Measurements from ENCODE around the gene EEFSEC.

The EEFSEC gene

DNA sequence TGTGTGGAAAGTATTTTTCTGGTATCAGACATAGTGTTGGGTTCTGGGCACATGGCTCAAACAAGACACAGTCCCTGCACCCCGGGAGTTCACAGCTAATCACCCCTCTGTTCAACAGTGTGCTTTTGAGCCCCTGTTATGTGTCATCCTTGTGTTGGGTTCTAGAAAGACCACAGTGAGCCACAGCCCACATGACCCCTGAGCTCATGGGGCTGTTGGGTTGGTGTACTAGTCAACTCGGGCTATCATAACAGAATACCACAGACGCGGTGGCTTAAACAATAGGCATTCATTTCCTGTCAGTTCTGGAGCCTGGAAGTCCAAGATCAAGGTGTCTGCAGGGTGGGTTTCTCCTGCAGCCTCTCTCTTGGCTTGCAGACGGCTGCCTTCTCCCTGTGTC lies 213.4 kb downstream of the EEFSEC start:
- H3K4me3 ChIP-seq (ENCODE audit: low read length) = no peak overlapping the region
- H4K20me1 ChIP-seq (ENCODE audit: insufficient read depth, low read length) = no peaks in the 10 kb centered on the region
- no peak overlapping the region for H2AFZ ChIP-seq (ENCODE audit: low read depth, low read length)
- H3K4me2 ChIP-seq (ENCODE audit: low read length) = no peak overlapping the region
- peaks cover 4% of the 10 kb centered on the region; the same call in 1 of the 2 replicates for H3K4me1 ChIP-seq (ENCODE audit: low read length)
- no peaks in the 10 kb centered on the region for H3K36me3 ChIP-seq (replicated peaks; ENCODE audit: low read depth, low read length)
- H3K27me3 ChIP-seq (ENCODE audit: low read depth, low read length) = no peaks in the 10 kb centered on the region
- TF ChIP-seq, protein P1, sequence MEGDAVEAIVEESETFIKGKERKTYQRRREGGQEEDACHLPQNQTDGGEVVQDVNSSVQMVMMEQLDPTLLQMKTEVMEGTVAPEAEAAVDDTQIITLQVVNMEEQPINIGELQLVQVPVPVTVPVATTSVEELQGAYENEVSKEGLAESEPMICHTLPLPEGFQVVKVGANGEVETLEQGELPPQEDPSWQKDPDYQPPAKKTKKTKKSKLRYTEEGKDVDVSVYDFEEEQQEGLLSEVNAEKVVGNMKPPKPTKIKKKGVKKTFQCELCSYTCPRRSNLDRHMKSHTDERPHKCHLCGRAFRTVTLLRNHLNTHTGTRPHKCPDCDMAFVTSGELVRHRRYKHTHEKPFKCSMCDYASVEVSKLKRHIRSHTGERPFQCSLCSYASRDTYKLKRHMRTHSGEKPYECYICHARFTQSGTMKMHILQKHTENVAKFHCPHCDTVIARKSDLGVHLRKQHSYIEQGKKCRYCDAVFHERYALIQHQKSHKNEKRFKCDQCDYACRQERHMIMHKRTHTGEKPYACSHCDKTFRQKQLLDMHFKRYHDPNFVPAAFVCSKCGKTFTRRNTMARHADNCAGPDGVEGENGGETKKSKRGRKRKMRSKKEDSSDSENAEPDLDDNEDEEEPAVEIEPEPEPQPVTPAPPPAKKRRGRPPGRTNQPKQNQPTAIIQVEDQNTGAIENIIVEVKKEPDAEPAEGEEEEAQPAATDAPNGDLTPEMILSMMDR (IDR thresholded peaks at IDR 0.05; ENCODE audit: low read depth, low read length) = no peak
- TF ChIP-seq EZH2phosphoT487 (IDR thresholded peaks at IDR 0.05; ENCODE audit: low read depth) = no peak
- no peaks in the 10 kb centered on the region for H3K9me3 ChIP-seq (ENCODE audit: insufficient read depth, low read length)
- H3K27ac ChIP-seq (ENCODE audit: low read length) = no peak overlapping the region
- H3K79me2 ChIP-seq (ENCODE audit: low read length) = no peaks in the 10 kb centered on the region
- H3K9ac ChIP-seq (ENCODE audit: low read length) = no peak overlapping the region

DNA sequence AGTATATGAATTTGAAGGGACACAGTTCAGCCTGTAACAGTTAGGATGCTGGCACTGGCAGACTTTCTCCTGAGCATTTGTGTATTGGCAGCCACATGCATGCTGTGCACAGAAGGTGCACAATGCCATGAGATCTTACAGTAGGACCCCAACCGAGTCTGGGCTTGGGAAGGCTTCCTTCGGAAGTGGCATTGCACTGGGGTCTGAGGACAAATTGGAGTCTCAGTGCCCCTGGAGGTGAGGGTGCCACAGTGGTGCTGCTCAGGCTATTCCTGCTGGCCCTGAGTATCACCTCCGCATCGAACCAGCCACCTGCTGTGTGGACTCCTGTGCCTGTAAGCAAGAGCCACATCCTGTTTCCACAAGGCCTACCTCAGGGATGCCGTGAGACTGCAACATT lies 213.9 kb downstream of the EEFSEC start:
- Histone ChIP-seq H3K36me3 (replicated peaks; ENCODE audit: low read depth, low read length) (no peaks in the 10 kb centered on the region), H3K4me2 (ENCODE audit: low read length) (no peak overlapping the region), H4K20me1 (ENCODE audit: insufficient read depth, low read length) (no peaks in the 10 kb centered on the region), H3K27ac (ENCODE audit: low read length) (no peak overlapping the region), H3K27me3 (ENCODE audit: low read depth, low read length) (no peaks in the 10 kb centered on the region), H3K79me2 (ENCODE audit: low read length) (no peaks in the 10 kb centered on the region), H3K4me3 (ENCODE audit: low read length) (no peak overlapping the region), H2AFZ (ENCODE audit: low read depth, low read length) (no peak overlapping the region), H3K9ac (ENCODE audit: low read length) (no peak overlapping the region), H3K9me3 (ENCODE audit: insufficient read depth, low read length) (no peaks in the 10 kb centered on the region), H3K4me1 (ENCODE audit: low read length) (peaks cover 10% of the 10 kb centered on the region)
- TF ChIP-seq, protein P1 (IDR thresholded peaks at IDR 0.05; ENCODE audit: low read depth, low read length) = no peak
- no peak for TF ChIP-seq EZH2phosphoT487 (IDR thresholded peaks at IDR 0.05; ENCODE audit: low read depth)

DNA sequence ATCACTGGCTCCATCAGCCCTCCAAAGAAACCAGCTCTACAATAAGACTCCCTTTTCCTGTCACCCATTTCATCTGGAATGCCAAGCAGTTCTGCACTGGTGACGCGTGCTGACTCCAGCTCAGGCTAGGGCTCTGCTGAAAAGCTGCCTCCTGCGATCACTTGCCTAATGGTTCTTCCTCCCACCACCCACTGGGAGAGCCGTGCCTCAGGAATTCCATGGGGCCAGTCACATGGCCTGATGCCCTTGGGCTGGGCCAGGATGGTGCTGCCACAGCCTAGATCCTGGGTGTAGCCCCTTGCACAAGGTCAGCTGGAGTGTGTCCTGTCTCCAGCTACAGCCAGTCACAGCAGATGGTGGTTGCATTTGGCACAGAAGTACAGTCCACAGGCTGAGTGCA lies 214.5 kb downstream of the EEFSEC start:
- H3K27ac ChIP-seq (ENCODE audit: low read length) = no peak overlapping the region
- TF ChIP-seq, protein P1 (IDR thresholded peaks at IDR 0.05; ENCODE audit: low read depth, low read length) = no peak
- TF ChIP-seq EZH2phosphoT487 (IDR thresholded peaks at IDR 0.05; ENCODE audit: low read depth) = no peak
- no peaks in the 10 kb centered on the region for H3K27me3 ChIP-seq (ENCODE audit: low read depth, low read length)
- no peaks in the 10 kb centered on the region for H3K9me3 ChIP-seq (ENCODE audit: insufficient read depth, low read length)
- H3K4me2 ChIP-seq (ENCODE audit: low read length) = no peak overlapping the region
- no peaks in the 10 kb centered on the region for H3K79me2 ChIP-seq (ENCODE audit: low read length)
- no peak overlapping the region for H3K9ac ChIP-seq (ENCODE audit: low read length)
- H3K4me1 ChIP-seq (ENCODE audit: low read length) = peaks cover 15% of the 10 kb centered on the region
- no peaks in the 10 kb centered on the region for H3K36me3 ChIP-seq (replicated peaks; ENCODE audit: low read depth, low read length)
- no peaks in the 10 kb centered on the region for H4K20me1 ChIP-seq (ENCODE audit: insufficient read depth, low read length)
- no peak overlapping the region for H3K4me3 ChIP-seq (ENCODE audit: low read length)
- no peak overlapping the region for H2AFZ ChIP-seq (ENCODE audit: low read depth, low read length)

DNA sequence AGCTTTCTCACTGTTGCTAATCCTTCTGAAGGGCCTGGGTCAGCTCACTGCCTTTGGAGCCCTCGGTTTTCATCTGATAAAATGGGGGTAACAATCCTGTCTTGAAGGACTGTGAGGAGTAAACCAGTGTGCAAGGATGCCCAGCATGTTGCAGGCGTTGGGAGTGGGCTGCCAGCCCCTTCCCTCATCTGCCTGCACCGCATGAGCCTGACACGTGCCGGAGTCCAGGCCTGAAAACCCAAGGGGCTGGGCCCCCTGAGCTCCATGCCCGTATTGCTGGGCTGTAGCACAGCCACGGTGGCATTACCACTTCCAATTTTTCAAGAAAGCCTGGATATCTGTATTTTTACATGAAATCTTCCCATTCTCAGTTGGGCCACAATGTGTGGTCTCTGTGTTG lies 215.3 kb downstream of the EEFSEC start:
- Histone ChIP-seq H2AFZ (ENCODE audit: low read depth, low read length) (no peak overlapping the region), H4K20me1 (ENCODE audit: insufficient read depth, low read length) (no peaks in the 10 kb centered on the region), H3K4me2 (ENCODE audit: low read length) (no peak overlapping the region), H3K4me3 (ENCODE audit: low read length) (no peak overlapping the region), H3K79me2 (ENCODE audit: low read length) (no peaks in the 10 kb centered on the region), H3K9ac (ENCODE audit: low read length) (no peak overlapping the region), H3K27me3 (ENCODE audit: low read depth, low read length) (no peaks in the 10 kb centered on the region), H3K9me3 (ENCODE audit: insufficient read depth, low read length) (no peaks in the 10 kb centered on the region), H3K27ac (ENCODE audit: low read length) (no peak overlapping the region), H3K4me1 (ENCODE audit: low read length) (peaks cover 15% of the 10 kb centered on the region), H3K36me3 (replicated peaks; ENCODE audit: low read depth, low read length) (no peaks in the 10 kb centered on the region)
- TF ChIP-seq EZH2phosphoT487 (IDR thresholded peaks at IDR 0.05; ENCODE audit: low read depth) = no peak
- TF ChIP-seq, protein P1 (IDR thresholded peaks at IDR 0.05; ENCODE audit: low read depth, low read length) = no peak

Data from OCI-LY3 (cell line).